Activated B cell treated with CpG ODN at 0.5 μM for 24 hours (primary cell): ENCODE measurements around the gene GSTO2. TPM values are rescaled to one million over a fixed set of nuclear protein-coding genes. Genes with fewer than 3 reads are reported as not detected.

Experiments
- ATAC-seq: fragments of 200-7000 bp; cut with Tn5 transposase; one replicate; pipeline ENCODE4 v1.10.0; 2021; ENCODE audit warnings: low read depth, mild to moderate bottlenecking, moderate library complexity
- CTCF ChIA-PET: fragments of 350-600 bp; sonication (Branson Sonifier 250); formaldehyde crosslinking; loops from one replicate; lab custom pipeline; 2021; ENCODE audit warnings: antibody characterized with exemption; lab: Charles Lee
- POLR2A ChIA-PET: fragments of 350-600 bp; sonication (Branson Sonifier 250); formaldehyde crosslinking; loops from one replicate; lab custom pipeline; 2021; ENCODE audit warnings: antibody characterized with exemption; lab: Charles Lee
- DNase-seq: peaks from one replicate; pipeline ENCODE4 v3.0.0; 2022
- H3K27ac Mint-ChIP-seq: one replicate; pipeline ENCODE4 v1.8.0; 2020; ENCODE audit warnings: mixed read lengths
- H3K27me3 Mint-ChIP-seq: one replicate; pipeline ENCODE4 v1.8.0; 2021; ENCODE audit warnings: mixed read lengths
- H3K36me3 Mint-ChIP-seq: one replicate; pipeline ENCODE4 v1.8.0; 2021; ENCODE audit warnings: low read depth, mixed read lengths
- H3K4me1 Mint-ChIP-seq: one replicate; pipeline ENCODE4 v1.8.0; 2021; ENCODE audit warnings: mixed read lengths
- H3K4me3 Mint-ChIP-seq: one replicate; pipeline ENCODE4 v1.8.0; 2020; ENCODE audit warnings: mild to moderate bottlenecking, mixed read lengths
- H3K9me3 Mint-ChIP-seq: one replicate; pipeline ENCODE4 v1.8.0; 2020; ENCODE audit warnings: mixed read lengths
- CTCF ChIP-seq: fragments of 200-600 bp; IDR thresholded peaks from one replicate; pipeline ENCODE4 v1.8.0; 2022; ENCODE audit warnings: antibody characterized with exemption, mild to moderate bottlenecking
- intact Hi-C: fragments of 100-400 bp; cut with micrococcal nuclease; formaldehyde crosslinking; loops from one replicate; pipeline ENCODE4 v1.15.1; 2024
- total RNA-seq: library from RNA; stranded (reverse); gene quantifications from 2 replicates; pipeline ENCODE4 v1.2.3, GENCODE V29; 2022

GSTO2 gene
- total RNA-seq, 1 donor from 2014 or later = 0.91 TPM

- CTCF ChIA-PET = interaction anchor here (1.5 to 2.4 kb wide), 2 partner anchors 13 to 18 kb away, joined by 4 to 11 read pairs; no protein-coding TSS in a partner anchor
- no peaks in the 10 kb centered on the region for H3K9me3 Mint-ChIP-seq
- peak overlapping the region; percentile 72 for H3K27ac Mint-ChIP-seq
- no peaks in the 10 kb centered on the region for H3K27me3 Mint-ChIP-seq
- TF ChIP-seq CTCF = no peak
- peaks cover 73% of the 10 kb centered on the region for H3K4me1 Mint-ChIP-seq
- H3K36me3 Mint-ChIP-seq = peaks cover 29% of the 10 kb centered on the region
- POLR2A ChIA-PET = interaction anchor here (2.7 kb wide), 1 partner anchor 19 kb away, joined by 6 read pairs; the partner anchor contains the start of gene ITPRIP
- DNase-seq (no peak), ATAC-seq (no peak)
- intact Hi-C loops = no loop called here
- H3K4me3 Mint-ChIP-seq = peak overlapping the region; percentile 15
These were observed 50.1 kb downstream of the GSTO2 start for GRCh38 chr10:104318810-104319741.

DNA sequence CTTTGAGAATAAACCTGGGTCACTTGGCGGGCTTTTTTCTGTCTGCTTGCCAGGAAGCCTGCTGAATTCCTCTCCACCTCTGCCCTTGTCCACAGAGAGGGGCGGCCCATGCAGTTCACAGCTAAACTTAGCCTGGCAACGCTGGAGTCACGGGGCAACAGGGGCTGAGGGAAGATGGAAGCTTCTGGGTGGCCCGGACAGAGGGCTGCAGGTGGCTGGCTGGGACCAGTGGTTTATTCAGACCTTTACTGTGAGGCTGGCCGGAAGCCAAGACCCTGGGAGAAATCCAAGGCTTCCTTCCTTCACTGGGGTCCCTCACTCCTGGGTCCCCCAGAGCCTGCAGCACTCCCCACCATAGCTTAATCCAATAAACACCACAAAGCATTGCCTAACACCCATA is 52.2 kb downstream of the GSTO2 start:
- Mint-ChIP-seq H3K4me3 (no peak overlapping the region), H3K36me3 (peaks cover 25% of the 10 kb centered on the region), H3K27ac (peak overlapping the region; percentile 82), H3K9me3 (no peaks in the 10 kb centered on the region), H3K4me1 (peaks cover 94% of the 10 kb centered on the region), H3K27me3 (no peaks in the 10 kb centered on the region)
- TF ChIP-seq CTCF = no peak
- POLR2A ChIA-PET = interaction anchor here (0.7 to 1.4 kb wide), 3 partner anchors 17 to 32 kb away, joined by 3 to 7 read pairs (median 4); partner anchors contain the start of genes CFAP58 and ITPRIP
- no peak for ATAC-seq
- CTCF ChIA-PET = interaction anchor here (0.6 to 1.6 kb wide), 5 partner anchors 15 to 435 kb away, joined by 3 to 18 read pairs (median 3); no protein-coding TSS in a partner anchor
- DNase-seq = no peak
- intact Hi-C loops = no loop called here

- Mint-ChIP-seq H3K27ac (peak overlapping the region; percentile 82), H3K4me1 (peaks cover 98% of the 10 kb centered on the region), H3K36me3 (peaks cover 27% of the 10 kb centered on the region), H3K27me3 (no peaks in the 10 kb centered on the region), H3K9me3 (no peaks in the 10 kb centered on the region), H3K4me3 (peak overlapping the region; percentile 52)
- TF ChIP-seq CTCF = no peak
- ATAC-seq = no peak
- intact Hi-C loops = loop anchor here (2.0 kb wide), 1 partner anchor 17 kb away; no protein-coding TSS in a partner anchor
- no peak for DNase-seq
- POLR2A ChIA-PET = interaction anchor here (0.7 to 1.4 kb wide), 5 partner anchors 16 to 1130 kb away, joined by 3 to 7 read pairs (median 3); partner anchors contain the start of genes CFAP58 and ITPRIP
- CTCF ChIA-PET = interaction anchor here (0.8 to 1.6 kb wide), 6 partner anchors 16 to 49 kb away, joined by 3 to 18 read pairs (median 3); no protein-coding TSS in a partner anchor
These were observed 52.9 kb downstream of the GSTO2 start for GRCh38 chr10:104321725-104322415.

DNA sequence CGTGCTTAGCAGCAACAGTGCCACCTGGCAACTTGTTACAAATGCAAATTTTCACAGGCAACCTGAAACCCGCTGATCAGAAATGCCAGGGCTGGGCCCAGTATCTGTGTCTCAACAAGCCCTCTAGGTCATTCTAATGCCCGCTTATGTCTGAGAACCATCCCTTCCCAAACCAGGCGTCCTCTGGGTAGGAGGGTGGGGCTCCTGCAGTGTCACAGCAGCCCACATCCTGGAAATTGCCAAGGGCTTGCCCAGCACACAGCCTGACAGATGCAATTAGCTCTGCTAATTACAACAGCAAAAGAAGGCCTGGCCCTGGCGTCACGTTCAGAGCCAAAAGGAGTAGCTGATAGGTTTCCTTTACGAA is 53.4 kb downstream of the GSTO2 start:
- peak; percentile 67 for ATAC-seq
- Mint-ChIP-seq H3K4me3 (peak overlapping the region; percentile 52), H3K9me3 (no peaks in the 10 kb centered on the region), H3K36me3 (peaks cover 23% of the 10 kb centered on the region), H3K4me1 (peaks cover 98% of the 10 kb centered on the region), H3K27ac (peak overlapping the region; percentile 82), H3K27me3 (no peaks in the 10 kb centered on the region)
- POLR2A ChIA-PET = interaction anchor here (1.2 to 1.4 kb wide), 3 partner anchors 15 to 31 kb away, joined by 3 to 7 read pairs (median 4); partner anchors contain the start of genes CFAP58 and ITPRIP
- TF ChIP-seq CTCF = no peak
- DNase-seq = no peak
- CTCF ChIA-PET = interaction anchor here (0.9 to 1.6 kb wide), 4 partner anchors 16 to 48 kb away, joined by 3 to 18 read pairs (median 4); no protein-coding TSS in a partner anchor
- intact Hi-C loops = loop anchor here (2.0 kb wide), 1 partner anchor 18 kb away; no protein-coding TSS in a partner anchor
